Mesenchymal stem cell (in vitro differentiated cells and primary cell): ENCODE measurements around the gene C20orf141.

ENCODE experiments used
- DNase-seq: peaks from one replicate; pipeline ENCODE4 v3.0.0-alpha.2; 2013
- H2AFZ ChIP-seq: one replicate; pipeline ENCODE4 v1.6.1; 2013; ENCODE audit warnings: low read depth, mild to moderate bottlenecking, control low read depth, inconsistent platforms, low read length, moderate library complexity
- H2AK5ac ChIP-seq: 2 replicates; pipeline ENCODE4 v1.6.1; 2013; ENCODE audit warnings: low read length, moderate library complexity, mild to moderate bottlenecking, inconsistent platforms; ENCODE audit not compliant: severe bottlenecking
- H2BK120ac ChIP-seq: one replicate; pipeline ENCODE4 v1.6.1; 2013; ENCODE audit warnings: low read depth, mild to moderate bottlenecking, inconsistent platforms, low read length, moderate library complexity
- H2BK12ac ChIP-seq, 2 experiments: one replicate each; pipeline ENCODE4 v1.6.1; 2013; ENCODE audit warnings: inconsistent platforms in 2 of 2, low read length in 2 of 2, mild to moderate bottlenecking in 2 of 2, moderate library complexity in 2 of 2, control low read depth in 1 of 2
- H2BK15ac ChIP-seq: one replicate; pipeline ENCODE4 v1.6.1; 2013; ENCODE audit warnings: mild to moderate bottlenecking, low read depth, inconsistent platforms; ENCODE audit not compliant: poor library complexity, severe bottlenecking
- H2BK5ac ChIP-seq: 2 replicates; pipeline ENCODE4 v1.6.1; 2013; ENCODE audit warnings: low read depth, mild to moderate bottlenecking, low read length, control low read depth, inconsistent platforms; ENCODE audit not compliant: poor library complexity, severe bottlenecking
- H3K14ac ChIP-seq, 2 experiments: one replicate each; pipeline ENCODE4 v1.6.1; 2013; ENCODE audit warnings: inconsistent platforms in 2 of 2, low read length in 2 of 2, control low read depth in 1 of 2, mild to moderate bottlenecking in 1 of 2, moderate library complexity in 1 of 2
- H3K18ac ChIP-seq, 2 experiments: one replicate each; pipeline ENCODE4 v1.6.1; 2013; ENCODE audit warnings: inconsistent platforms in 2 of 2, low read length in 2 of 2, control low read depth in 1 of 2, low read depth in 1 of 2, mild to moderate bottlenecking in 1 of 2
- H3K23ac ChIP-seq, 2 experiments: one replicate each; pipeline ENCODE4 v1.6.1; 2013; ENCODE audit warnings: inconsistent platforms in 2 of 2, low read length in 2 of 2, mild to moderate bottlenecking in 2 of 2, moderate library complexity in 2 of 2, control low read depth in 1 of 2
- H3K27ac ChIP-seq: 2 replicates; pipeline ENCODE4 v1.5.1; 2013; ENCODE audit warnings: mild to moderate bottlenecking, moderate library complexity, low read length, control low read depth, inconsistent platforms; ENCODE audit not compliant: poor library complexity, severe bottlenecking
- H3K27me3 ChIP-seq, 2 experiments: 2 replicates each; pipeline versions ENCODE4 v1.6.1 to v1.7.0; 2013; ENCODE audit warnings: low read length in 2 of 2, mild to moderate bottlenecking in 2 of 2, moderate library complexity in 2 of 2, control low read depth in 1 of 2, inconsistent platforms in 1 of 2; ENCODE audit not compliant: control insufficient read depth in 1 of 2, insufficient read depth in 1 of 2
- H3K36me3 ChIP-seq, 2 experiments: 2 replicates each; pipeline versions ENCODE4 v1.6.1 to v1.7.0; 2013; ENCODE audit warnings: low read length in 2 of 2, control low read depth in 1 of 2, inconsistent platforms in 1 of 2, low read depth in 1 of 2, mild to moderate bottlenecking in 1 of 2; ENCODE audit not compliant: insufficient read depth in 2 of 2, control insufficient read depth in 1 of 2
- H3K4ac ChIP-seq, 2 experiments: one replicate each; pipeline ENCODE4 v1.6.1; 2013; ENCODE audit warnings: inconsistent platforms in 2 of 2, low read length in 2 of 2, mild to moderate bottlenecking in 2 of 2, moderate library complexity in 2 of 2, control low read depth in 1 of 2, low read depth in 1 of 2
- H3K4me1 ChIP-seq: 2 replicates; pipeline ENCODE4 v1.6.1; 2013; ENCODE audit warnings: low read depth, low read length, control low read depth; ENCODE audit not compliant: control insufficient read depth, insufficient read depth
- H3K4me2 ChIP-seq: 2 replicates; pipeline ENCODE4 v1.6.1; 2013; ENCODE audit warnings: low read length, mild to moderate bottlenecking, inconsistent platforms; ENCODE audit not compliant: poor library complexity, severe bottlenecking
- H3K4me3 ChIP-seq, 2 experiments: 2 replicates each; pipeline versions ENCODE4 v1.5.1 to v1.7.0; 2013; ENCODE audit warnings: low read length in 2 of 2, mild to moderate bottlenecking in 2 of 2, control low read depth in 1 of 2, low read depth in 1 of 2; ENCODE audit not compliant: insufficient read depth in 1 of 2
- H3K79me1 ChIP-seq: replicated peaks from 2 replicates; pipeline ENCODE4 v1.6.1; 2013; ENCODE audit warnings: mild to moderate bottlenecking, control low read depth, low read length, inconsistent platforms; ENCODE audit not compliant: poor library complexity, severe bottlenecking
- H3K9ac ChIP-seq: 2 replicates; pipeline ENCODE4 v1.7.0; 2013; ENCODE audit warnings: mild to moderate bottlenecking, low read length, moderate library complexity
- H3K9me3 ChIP-seq: 2 replicates; pipeline ENCODE4 v1.7.0; 2013; ENCODE audit warnings: mild to moderate bottlenecking, low read length; ENCODE audit not compliant: control insufficient read depth
- H4K8ac ChIP-seq: one replicate; pipeline ENCODE4 v1.6.1; 2013; ENCODE audit warnings: inconsistent platforms, mild to moderate bottlenecking, low read length, moderate library complexity
- H4K91ac ChIP-seq: one replicate; pipeline ENCODE4 v1.6.1; 2013; ENCODE audit warnings: mild to moderate bottlenecking, low read length, inconsistent platforms
- WGBS: methylation state at CpG from one replicate; pipeline ENCODE4 v1.1.7; 2013; ENCODE audit warnings: mixed read lengths; 5-methylcytosine and 5-hydroxymethylcytosine counted together

C20orf141 gene

DNA sequence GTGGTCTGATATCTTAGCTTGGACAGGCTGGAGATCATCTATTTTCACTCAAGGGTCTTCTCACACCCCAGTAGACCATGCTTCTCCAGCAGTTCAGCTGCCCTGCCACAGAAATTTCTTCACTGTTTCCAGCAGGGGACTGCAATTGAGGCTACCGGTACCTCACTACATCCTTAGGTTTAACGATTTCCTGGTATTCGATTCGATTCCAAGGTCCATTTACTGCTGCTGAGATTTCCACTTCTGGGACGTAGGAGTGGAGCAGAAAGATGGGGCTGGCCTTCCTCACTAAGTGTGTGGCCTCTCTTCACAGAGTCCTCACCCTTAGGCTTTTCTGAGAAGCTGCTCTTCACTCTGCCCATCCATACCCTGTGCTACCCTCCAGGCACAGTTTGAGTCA, 31.9 kb downstream of the C20orf141 start:
- H3K4ac ChIP-seq, result no peak overlapping the region
- 95% methylated on average over 5 of the region's 5 CpGs for WGBS
- H3K4me1 ChIP-seq, result peaks cover 2% of the 10 kb centered on the region
- no peak overlapping the region for H3K14ac ChIP-seq
- H2BK120ac ChIP-seq, result no peak overlapping the region
- H2AK5ac ChIP-seq, result no peak overlapping the region
- no peak overlapping the region for H3K4me2 ChIP-seq
- H3K79me1 ChIP-seq, result peaks cover 29% of the 10 kb centered on the region
- H2AFZ ChIP-seq, result no peak overlapping the region
- no peaks in the 10 kb centered on the region for H3K9me3 ChIP-seq
- no peak overlapping the region for H3K18ac ChIP-seq
- no peak overlapping the region for H2BK15ac ChIP-seq
- DNase-seq, result no peak
- no peak overlapping the region for H3K4me3 ChIP-seq
- no peak overlapping the region for H3K23ac ChIP-seq
- H4K91ac ChIP-seq, result no peak overlapping the region
- no peaks in the 10 kb centered on the region for H3K27me3 ChIP-seq
- peaks cover 7 to 29% of the 10 kb centered on the region in 2 experiments for H3K36me3 ChIP-seq
- no peak overlapping the region for H2BK5ac ChIP-seq
- no peak overlapping the region for H2BK12ac ChIP-seq
- no peak overlapping the region for H3K27ac ChIP-seq
- no peak overlapping the region for H4K8ac ChIP-seq
- no peak overlapping the region for H3K9ac ChIP-seq

DNA sequence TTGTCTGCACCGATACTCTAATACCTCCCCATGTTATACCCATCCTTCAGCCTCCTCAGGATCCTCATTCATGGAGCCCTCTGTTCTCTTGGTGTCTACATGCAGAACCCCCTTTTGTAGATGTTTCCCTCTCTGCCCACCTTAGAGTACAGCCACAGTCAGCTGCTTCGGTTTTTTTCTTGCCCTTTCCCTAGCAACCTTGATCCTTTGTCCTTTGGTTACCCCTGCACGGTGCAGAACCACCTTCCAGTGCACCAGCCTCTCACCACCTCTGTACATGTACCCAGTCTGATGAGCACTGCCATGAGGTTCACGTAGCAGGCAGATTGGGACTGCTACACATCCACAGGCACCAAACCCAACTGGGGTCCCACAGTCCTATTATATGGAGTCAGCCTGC, 33.0 kb downstream of the C20orf141 start:
- Histone ChIP-seq H3K4me3 (no peak overlapping the region), H2BK120ac (no peak overlapping the region), H3K79me1 (peaks cover 28% of the 10 kb centered on the region), H3K4me1 (peaks cover 3% of the 10 kb centered on the region), H3K9me3 (no peaks in the 10 kb centered on the region), H4K91ac (no peak overlapping the region), H3K18ac (no peak overlapping the region), H3K4ac (no peak overlapping the region), H2AK5ac (no peak overlapping the region), H3K36me3 (peaks cover 7 to 29% of the 10 kb centered on the region in 2 experiments), H3K9ac (no peak overlapping the region), H2AFZ (no peak overlapping the region), H3K4me2 (no peak overlapping the region), H3K27me3 (no peaks in the 10 kb centered on the region), H3K23ac (no peak overlapping the region), H2BK15ac (no peak overlapping the region), H3K27ac (no peak overlapping the region), H4K8ac (no peak overlapping the region), H2BK5ac (no peak overlapping the region), H3K14ac (no peak overlapping the region), H2BK12ac (no peak overlapping the region)
- DNase-seq, result no peak
- whole genome bisulfite sequencing, result 96% methylated on average over 4 of the region's 4 CpGs

DNA sequence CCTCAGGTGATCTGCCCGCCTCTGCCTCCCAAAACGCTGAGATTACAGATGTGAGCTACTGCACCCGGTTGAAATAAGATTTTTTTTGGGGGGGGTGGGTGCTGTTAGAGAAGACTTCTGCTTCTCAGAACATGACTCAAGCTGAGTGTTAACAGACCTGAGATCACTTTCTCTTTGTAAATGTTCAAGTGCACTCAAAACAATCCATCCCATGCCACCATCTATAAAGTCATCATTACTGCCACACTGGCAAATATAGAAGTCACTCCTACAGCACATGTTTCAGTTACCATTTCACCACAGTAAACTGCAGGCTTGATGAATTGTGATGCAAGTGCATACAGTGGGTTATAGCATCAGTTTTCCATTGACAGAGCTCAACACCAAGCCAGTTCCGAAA, 34.7 kb downstream of the C20orf141 start:
- H3K27ac ChIP-seq, result no peak overlapping the region

GRCh38 chr20:2851086-2851485, 36.3 kb downstream of the C20orf141 start:
- Histone ChIP-seq H3K4me2 (no peak overlapping the region), H3K4ac (no peak overlapping the region), H2AK5ac (no peak overlapping the region), H3K27me3 (no peaks in the 10 kb centered on the region), H4K8ac (no peak overlapping the region), H4K91ac (no peak overlapping the region), H3K18ac (no peak overlapping the region), H3K14ac (no peak overlapping the region), H2BK12ac (no peak overlapping the region), H2BK120ac (no peak overlapping the region), H3K9ac (no peak overlapping the region), H3K4me1 (peaks cover 3% of the 10 kb centered on the region), H3K23ac (no peak overlapping the region), H3K9me3 (no peaks in the 10 kb centered on the region), H3K4me3 (no peak overlapping the region), H3K36me3 (peaks cover 7 to 13% of the 10 kb centered on the region in 2 experiments), H2BK5ac (no peak overlapping the region), H3K79me1 (peaks cover 34% of the 10 kb centered on the region), H2AFZ (no peak overlapping the region), H3K27ac (no peak overlapping the region), H2BK15ac (no peak overlapping the region)
- no peak for DNase-seq
- WGBS, result 95% methylated on average over 10 of the region's 10 CpGs

More for the DNA sequence above, 34.7 kb downstream of the C20orf141 start:
- Histone ChIP-seq H3K27me3 (no peaks in the 10 kb centered on the region), H2AK5ac (no peak overlapping the region), H3K36me3 (peaks cover 10 to 17% of the 10 kb centered on the region in 2 experiments), H3K9me3 (no peaks in the 10 kb centered on the region), H2BK5ac (no peak overlapping the region), H2BK120ac (no peak overlapping the region), H3K4me3 (no peak overlapping the region), H3K9ac (no peak overlapping the region), H4K91ac (no peak overlapping the region), H2AFZ (no peak overlapping the region), H3K79me1 (peaks cover 35% of the 10 kb centered on the region), H3K4ac (no peak overlapping the region), H3K18ac (no peak overlapping the region), H2BK15ac (no peak overlapping the region), H3K4me1 (peaks cover 3% of the 10 kb centered on the region), H2BK12ac (no peak overlapping the region), H4K8ac (no peak overlapping the region), H3K4me2 (no peak overlapping the region), H3K14ac (no peak overlapping the region), H3K23ac (no peak overlapping the region)
- no peak for DNase-seq
- 93% methylated on average over 2 of the region's 4 CpGs for WGBS
